NCI-H2227 treated with DMSO at 0.1 percent for 48 hours (cell line): ENCODE results near the gene IGFBP7.

ENCODE experiments used
- DNase-seq: peaks from one replicate; lab custom pipeline; 2025; lab: John Stamatoyannopoulos, UW

IGFBP7 gene

GRCh38 chr4:57131849-57132742 lies 21.9 kb upstream of the IGFBP7 start:
- no peak for DNase-seq

GRCh38 chr4:57129477-57129876 lies 19.3 kb upstream of the IGFBP7 start:
- no peak for DNase-seq

- no peak for DNase-seq
Measured at GRCh38 chr4:57127361-57127760, 17.2 kb upstream of the IGFBP7 start.

- no peak for DNase-seq
Measured at GRCh38 chr4:57125996-57126395, 15.8 kb upstream of the IGFBP7 start.

- DNase-seq: no peak
Measured at GRCh38 chr4:57124145-57124544, 14.0 kb upstream of the IGFBP7 start.

GRCh38 chr4:57122959-57123358 lies 12.8 kb upstream of the IGFBP7 start:
- no peak for DNase-seq

GRCh38 chr4:57119054-57119651 lies 9.0 kb upstream of the IGFBP7 start:
- DNase-seq: no peak

GRCh38 chr4:57117491-57117890 lies 7.3 kb upstream of the IGFBP7 start:
- DNase-seq: no peak

GRCh38 chr4:57116245-57116644 lies 6.1 kb upstream of the IGFBP7 start:
- DNase-seq: no peak

GRCh38 chr4:57114973-57115372 lies 4.8 kb upstream of the IGFBP7 start:
- DNase-seq: no peak

- DNase-seq: no peak
Measured at GRCh38 chr4:57113870-57114269, 3.7 kb upstream of the IGFBP7 start.

- DNase-seq: no peak
Measured at GRCh38 chr4:57110640-57111511, 691 bp upstream of the IGFBP7 start.

GRCh38 chr4:57109411-57109846 lies 756 bp downstream of the IGFBP7 start:
- no peak for DNase-seq

- DNase-seq: no peak
Measured at GRCh38 chr4:57106181-57106580, 4.0 kb downstream of the IGFBP7 start.

- no peak for DNase-seq
Measured at GRCh38 chr4:57104706-57105560, 5.3 kb downstream of the IGFBP7 start.

GRCh38 chr4:57103051-57103450 lies 7.1 kb downstream of the IGFBP7 start:
- DNase-seq: no peak

GRCh38 chr4:57102050-57102624 lies 8.0 kb downstream of the IGFBP7 start:
- no peak for DNase-seq

GRCh38 chr4:57100979-57101651 lies 9.1 kb downstream of the IGFBP7 start:
- no peak for DNase-seq

- no peak for DNase-seq
Measured at GRCh38 chr4:57099363-57099762, 10.8 kb downstream of the IGFBP7 start.

GRCh38 chr4:57098941-57099340 lies 11.2 kb downstream of the IGFBP7 start:
- DNase-seq: no peak

- no peak for DNase-seq
Measured at GRCh38 chr4:57098415-57098814, 11.8 kb downstream of the IGFBP7 start.
